ENCODE results near the gene NOL4L.

- TF ChIP-seq POLR2AphosphoS5 (IDR thresholded peaks at IDR 0.05) (no peak), POLR2A (IDR thresholded peaks at IDR 0.05; ENCODE audit: low read depth) (no peak)
These were observed 155.8 kb downstream of the NOL4L start for GRCh38 chr20:32429343-32429742.
